ENCODE data around the gene PI4K2B.
"Not testable (repeated sequence)": the region's sequence is repeated elsewhere in the genome, so short reads cannot be mapped to it uniquely, and the experiment has no call there.

PI4K2B gene

GRCh38 chr4:25308306-25308705 is 74.5 kb downstream of the PI4K2B start:
- DNase-seq: no peak

- no peak for DNase-seq
Measured at GRCh38 chr4:25308761-25309160, 74.9 kb downstream of the PI4K2B start.

- no peak for DNase-seq
Measured at GRCh38 chr4:25310066-25310802, 76.4 kb downstream of the PI4K2B start.

- DNase-seq: no peak
Measured at GRCh38 chr4:25310803-25311166, 77.0 kb downstream of the PI4K2B start.

GRCh38 chr4:25312496-25313200 is 78.8 kb downstream of the PI4K2B start, which contains the start of gene ZCCHC4:
Gene ZCCHC4 (plus strand): TSS chr4:25312774. CDS start chr4:25312810, 36 bp downstream.
- peak; percentile 90 for DNase-seq

GRCh38 chr4:25313201-25313895 is 79.5 kb downstream of the PI4K2B start:
- no peak for DNase-seq

GRCh38 chr4:25320336-25320735 is 86.5 kb downstream of the PI4K2B start:
- DNase-seq: no peak

- no peak for DNase-seq
Measured at GRCh38 chr4:25320773-25321172, 86.9 kb downstream of the PI4K2B start.

GRCh38 chr4:25321703-25322102 is 87.9 kb downstream of the PI4K2B start:
- no peak for DNase-seq

- not testable (repeated sequence) for DNase-seq
Measured at GRCh38 chr4:25328463-25328862, 94.6 kb downstream of the PI4K2B start.
